AG09309 (cell line): ENCODE measurements around the gene JAG1.

Source experiments
- DNase-seq: peaks from one replicate; pipeline ENCODE4 v3.0.0-alpha.2; 2010; ENCODE audit warnings: low read depth
- H3K4me3 ChIP-seq: 2 replicates; pipeline ENCODE4 v1.5.1; 2011; ENCODE audit warnings: mild to moderate bottlenecking, low read depth, low read length, moderate library complexity; ENCODE audit not compliant: control insufficient read depth
- CTCF ChIP-seq: IDR thresholded peaks from 2 replicates; pipeline ENCODE4 v1.5.1; 2011; ENCODE audit warnings: mild to moderate bottlenecking, low read depth, low read length, inconsistent platforms; ENCODE audit not compliant: insufficient read depth, control insufficient read depth; ENCODE audit errors: missing control alignments

JAG1 gene

GRCh38 chr20:10673842-10674683 is at the start of gene JAG1:
TSS of gene JAG1 (minus strand) at chr20:10673999. CDS start at chr20:10673530, 469 bp downstream.
- peak within 1 kb of the TSS; percentile 79 for H3K4me3 ChIP-seq
- TF ChIP-seq CTCF: no peak
- DNase-seq: peak; percentile 79

- no peak for DNase-seq
- no peak overlapping the region for H3K4me3 ChIP-seq
Measured at GRCh38 chr20:10721976-10722375, 48.2 kb upstream of the JAG1 start.

GRCh38 chr20:10721137-10721896 is 47.5 kb upstream of the JAG1 start:
- no peak for TF ChIP-seq CTCF
- H3K4me3 ChIP-seq: no peak overlapping the region
- DNase-seq: no peak

More at GRCh38 chr20:10721976-10722375, 48.2 kb upstream of the JAG1 start:
- no peak for TF ChIP-seq CTCF

GRCh38 chr20:10720565-10720964 is 46.8 kb upstream of the JAG1 start:
- DNase-seq: no peak
- TF ChIP-seq CTCF: no peak
- no peak overlapping the region for H3K4me3 ChIP-seq

GRCh38 chr20:10719740-10720385 is 46.1 kb upstream of the JAG1 start:
- H3K4me3 ChIP-seq: no peak overlapping the region
- TF ChIP-seq CTCF: no peak
- DNase-seq: no peak

- no peak for DNase-seq
- no peak for TF ChIP-seq CTCF
- no peak overlapping the region for H3K4me3 ChIP-seq
Measured at GRCh38 chr20:10718661-10719060, 44.9 kb upstream of the JAG1 start.
